ENCODE results near the gene CDH13. TPM values are rescaled to one million over a fixed set of nuclear protein-coding genes. Genes with fewer than 3 reads are reported as not detected.

The CDH13 gene
- total and polyA plus RNA-seq, 2 of the 8 experiments (the other 6 are each of a cell fraction or from before 2014, with no cell fraction given): 2.3 to 2.4 TPM

DNA sequence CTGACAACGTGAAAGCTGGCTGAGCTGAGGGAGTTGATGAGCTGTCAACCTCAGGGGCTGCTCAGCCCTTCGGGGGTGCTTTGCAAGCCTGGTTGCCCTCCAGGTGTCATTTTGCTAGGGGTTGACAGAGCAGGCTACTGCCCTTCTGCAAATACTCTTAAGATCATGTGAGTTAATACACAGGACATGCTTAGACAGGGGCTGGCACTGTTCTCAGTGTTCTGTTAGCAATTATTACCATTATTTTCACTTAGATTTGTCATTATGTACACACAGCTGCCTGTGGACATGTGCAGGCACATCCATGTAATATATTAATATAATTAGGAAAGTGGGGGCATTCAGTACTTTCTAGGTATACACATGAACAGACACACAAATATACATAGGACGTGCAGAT, 626.8 kb downstream of the CDH13 start:
- Histone ChIP-seq H3K79me1 (ENCODE audit: low read depth, low read length) (no peaks in the 10 kb centered on the region), H2BK12ac (ENCODE audit: low read depth, low read length) (no peak overlapping the region), H3K23ac (ENCODE audit: insufficient read length) (no peak overlapping the region), H3K4me2 (ENCODE audit: insufficient read depth in 1 of 2, low read depth in 2 of 2, low read length in 2 of 2) (no peak overlapping the region), H3K36me3 (ENCODE audit: control insufficient read depth in 2 of 4, insufficient read depth in 4 of 4, low read length in 3 of 4) (no peaks in the 10 kb centered on the region), H2BK20ac (ENCODE audit: low read length) (no peak overlapping the region), H3K18ac (ENCODE audit: extremely low read depth, low read length) (no peak overlapping the region), H2BK15ac (ENCODE audit: low read length) (no peak overlapping the region), H4K8ac (ENCODE audit: extremely low read depth, insufficient read depth, low read length) (no peak overlapping the region), H4K91ac (replicated peaks; ENCODE audit: insufficient read length, low read length) (no peak overlapping the region), H2AFZ (ENCODE audit: low read length) (no peak overlapping the region), H2BK5ac (ENCODE audit: low read depth, low read length) (no peak overlapping the region), H3K9ac (replicated peaks in 1 of 4; ENCODE audit: extremely low read depth in 1 of 4, low read depth in 3 of 4, low read length in 3 of 4) (no peak overlapping the region), H4K20me1 (replicated peaks in 1 of 2; ENCODE audit: control insufficient read depth in 1 of 2, insufficient read depth in 2 of 2, low read length in 2 of 2) (peaks cover 0 to 1% of the 10 kb centered on the region in 2 experiments), H2AK5ac (ENCODE audit: low read depth, low read length) (no peak overlapping the region), H3K23me2 (ENCODE audit: low read depth, low read length) (no peaks in the 10 kb centered on the region), H3K79me2 (ENCODE audit: control insufficient read depth in 1 of 2, insufficient read depth in 2 of 2, low read length in 2 of 2) (no peaks in the 10 kb centered on the region), H3K27me3 (replicated peaks in 1 of 4; ENCODE audit: control insufficient read depth in 3 of 4, extremely low read depth in 1 of 4, insufficient read depth in 3 of 4, low read length in 3 of 4) (no peaks in the 10 kb centered on the region), H4K5ac (ENCODE audit: insufficient read length, low read depth, low read length) (no peak overlapping the region), H2BK120ac (replicated peaks; ENCODE audit: low read depth, low read length) (no peak overlapping the region), H3K4me1 (replicated peaks in 1 of 4; ENCODE audit: control insufficient read depth in 3 of 4, insufficient read depth in 4 of 4, low read length in 3 of 4) (no peaks in the 10 kb centered on the region), H3K9me3 (ENCODE audit: insufficient read depth in 2 of 2, low read depth in 1 of 2, low read length in 1 of 2) (no peaks in the 10 kb centered on the region), H3K4me3 (ENCODE audit: extremely low read depth in 1 of 4, insufficient read depth in 2 of 4, low read depth in 3 of 4, low read length in 4 of 4) (no peak overlapping the region), H3K27ac (ENCODE audit: low read depth, low read length) (no peak overlapping the region), H3K4ac (replicated peaks; ENCODE audit: insufficient read length, low read depth, low read length) (no peak overlapping the region), H3K56ac (replicated peaks; ENCODE audit: insufficient read length, low read depth, low read length) (no peak overlapping the region), H3K14ac (ENCODE audit: insufficient read length) (no peak overlapping the region)
- ChIA-PET POLR2A (ENCODE audit: partially characterized antibody) (no interaction called here), CTCF (ENCODE audit: partially characterized antibody) (no interaction called here)
- FAIRE-seq (no peak), DNase-seq (ENCODE audit: low read depth in 1 of 2, low spot score in 2 of 2) (no peak)
- 82% methylated on average over 3 of the region's 3 CpGs; no CpG with 5 or more reads in 1 of the 2 experiments for WGBS, 2 experiments (ENCODE audit: extremely low coverage in 1 of 2, insufficient coverage in 1 of 2, insufficient read length in 1 of 2, insufficient replicate concordance in 2 of 2, low coverage in 1 of 2, low lambda C conversion rate in 2 of 2, missing lambda C conversion rate in 1 of 2)
- no peak for TF ChIP-seq SP4 (IDR thresholded peaks at IDR 0.05; ENCODE audit: low read length)
- no peak for TF ChIP-seq ZNF274 (IDR thresholded peaks at IDR 0.05; ENCODE audit: borderline replicate concordance, extremely low read depth, low read length)
- no peak for TF ChIP-seq EZH2 (IDR thresholded peaks at IDR 0.05; ENCODE audit: low read depth, low read length, severe bottlenecking)
- TF ChIP-seq TEAD4 (IDR thresholded peaks at IDR 0.05; ENCODE audit: low read depth, low read length): no peak
- TF ChIP-seq, protein P1, sequence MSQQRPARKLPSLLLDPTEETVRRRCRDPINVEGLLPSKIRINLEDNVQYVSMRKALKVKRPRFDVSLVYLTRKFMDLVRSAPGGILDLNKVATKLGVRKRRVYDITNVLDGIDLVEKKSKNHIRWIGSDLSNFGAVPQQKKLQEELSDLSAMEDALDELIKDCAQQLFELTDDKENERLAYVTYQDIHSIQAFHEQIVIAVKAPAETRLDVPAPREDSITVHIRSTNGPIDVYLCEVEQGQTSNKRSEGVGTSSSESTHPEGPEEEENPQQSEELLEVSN (IDR thresholded peaks at IDR 0.05): no peak
- TF ChIP-seq BCL11A (IDR thresholded peaks at IDR 0.05; ENCODE audit: low read depth in 2 of 2, low read length in 2 of 2): no peak
- TF ChIP-seq PHF8 (conservative IDR thresholded peaks at IDR 0.05; ENCODE audit: low read depth, low read length): no peak
- no peak for TF ChIP-seq SAP30 (IDR thresholded peaks at IDR 0.05; ENCODE audit: insufficient read depth, insufficient replicate concordance, low read length)
- TF ChIP-seq CREB1 (IDR thresholded peaks at IDR 0.05): no peak
- TF ChIP-seq EGR1 (IDR thresholded peaks at IDR 0.05; ENCODE audit: borderline replicate concordance, low read depth, low read length): no peak
- TF ChIP-seq MAFK (IDR thresholded peaks at IDR 0.05; ENCODE audit: low read depth, low read length): no peak
- no peak for TF ChIP-seq CBX8 (IDR thresholded peaks at IDR 0.05; ENCODE audit: borderline replicate concordance, low read depth, low read length)
